Measurements from ENCODE around the gene NACAD.

GRCh38 chr7:45133877-45134276 lies 45.1 kb upstream of the NACAD start:
- TF ChIP-seq CTCF (conservative IDR thresholded peaks at IDR 0.05) (no peak), EZH2 (IDR thresholded peaks at IDR 0.05; ENCODE audit: low read depth) (no peak)
